Measurements from ENCODE around the gene PDE7B.

- no peak for TF ChIP-seq CTCF (IDR thresholded peaks at IDR 0.05)
- TF ChIP-seq EZH2 (IDR thresholded peaks at IDR 0.05; ENCODE audit: borderline replicate concordance, insufficient read depth, low read depth, low read length, poor library complexity, severe bottlenecking): no peak
These were observed 31.5 kb downstream of the PDE7B start for GRCh38 chr6:135883045-135883444.
